DLD1 (cell line): Measurements from ENCODE around the gene MYO18A.

Source experiments
- in situ Hi-C: cut with HindIII; loops from 2 replicates; pipeline ENCODE4 v1.10.0; 2017; ENCODE audit warnings: low sequenced_read_pairs

MYO18A gene

GRCh38 chr17:29038085-29038795, 142.0 kb downstream of the MYO18A start:
- in situ Hi-C loops: no loop called here

- in situ Hi-C loops: no loop called here
Measured at GRCh38 chr17:29037739-29038084, 142.5 kb downstream of the MYO18A start.

- in situ Hi-C loops: no loop called here
Measured at GRCh38 chr17:29036584-29036983, 143.6 kb downstream of the MYO18A start.

GRCh38 chr17:29034510-29034909, 145.7 kb downstream of the MYO18A start:
- in situ Hi-C loops: no loop called here

- in situ Hi-C loops: no loop called here
Measured at GRCh38 chr17:29032857-29033197, 147.4 kb downstream of the MYO18A start.

- in situ Hi-C loops: no loop called here
Measured at GRCh38 chr17:29032013-29032856, 148.0 kb downstream of the MYO18A start.

- in situ Hi-C loops: no loop called here
Measured at GRCh38 chr17:29031488-29031887, 148.7 kb downstream of the MYO18A start.

- in situ Hi-C loops: no loop called here
Measured at GRCh38 chr17:29024316-29024952, 155.8 kb downstream of the MYO18A start.

- in situ Hi-C loops: no loop called here
Measured at GRCh38 chr17:29022074-29022473, 158.1 kb downstream of the MYO18A start.

GRCh38 chr17:29021226-29021625, 159.0 kb downstream of the MYO18A start:
- in situ Hi-C loops: no loop called here
